ENCODE results near the gene ST3GAL3. TPM values are rescaled to one million over a fixed set of nuclear protein-coding genes. Genes with fewer than 3 reads are reported as not detected.

Gene ST3GAL3
- total and polyA plus RNA-seq, 2 experiments from 2014 or later = 6.2 to 6.3 TPM

DNA sequence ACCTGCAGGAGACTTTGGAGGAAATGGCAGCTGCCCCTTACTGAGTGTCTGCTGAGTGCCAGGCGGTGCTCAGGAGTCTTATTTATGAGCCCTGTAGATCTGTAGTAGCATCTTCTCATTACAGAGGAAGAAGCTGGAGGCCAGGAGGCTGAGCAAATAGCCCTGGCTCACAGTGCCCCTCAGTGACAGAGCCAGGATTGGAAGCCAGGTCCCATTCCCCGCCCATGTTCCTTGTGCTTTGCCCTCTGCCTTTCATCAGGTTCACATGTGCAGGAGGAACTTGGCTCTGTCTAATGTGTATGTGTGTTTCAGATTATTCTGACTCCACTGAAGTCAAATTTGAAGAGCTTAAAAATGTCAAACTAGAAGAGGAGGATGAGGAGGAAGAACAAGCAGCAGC, 36.1 kb upstream of the ST3GAL3 start:
- Histone ChIP-seq H3K4me2 (no peak overlapping the region), H3K27ac (no peak overlapping the region), H3K27me3 (no peaks in the 10 kb centered on the region), H4K20me1 (ENCODE audit: insufficient read depth, poor library complexity, severe bottlenecking) (peaks cover 13% of the 10 kb centered on the region), H3K9me3 (ENCODE audit: low read depth) (no peaks in the 10 kb centered on the region), H3K4me3 (no peak overlapping the region), H2AFZ (no peak overlapping the region), H3K36me3 (replicated peaks; ENCODE audit: insufficient read depth, low read depth) (peaks cover 2% of the 10 kb centered on the region), H3K79me2 (peaks cover 13% of the 10 kb centered on the region), H3K4me1 (ENCODE audit: insufficient read depth) (no peaks in the 10 kb centered on the region), H3K9me2 (replicated peaks; ENCODE audit: insufficient read depth) (no peaks in the 10 kb centered on the region)
- WGBS (ENCODE audit: low lambda C conversion rate, missing lambda C conversion rate) = 91% methylated on average over 2 of the region's 2 CpGs
- TF ChIP-seq, protein P1, sequence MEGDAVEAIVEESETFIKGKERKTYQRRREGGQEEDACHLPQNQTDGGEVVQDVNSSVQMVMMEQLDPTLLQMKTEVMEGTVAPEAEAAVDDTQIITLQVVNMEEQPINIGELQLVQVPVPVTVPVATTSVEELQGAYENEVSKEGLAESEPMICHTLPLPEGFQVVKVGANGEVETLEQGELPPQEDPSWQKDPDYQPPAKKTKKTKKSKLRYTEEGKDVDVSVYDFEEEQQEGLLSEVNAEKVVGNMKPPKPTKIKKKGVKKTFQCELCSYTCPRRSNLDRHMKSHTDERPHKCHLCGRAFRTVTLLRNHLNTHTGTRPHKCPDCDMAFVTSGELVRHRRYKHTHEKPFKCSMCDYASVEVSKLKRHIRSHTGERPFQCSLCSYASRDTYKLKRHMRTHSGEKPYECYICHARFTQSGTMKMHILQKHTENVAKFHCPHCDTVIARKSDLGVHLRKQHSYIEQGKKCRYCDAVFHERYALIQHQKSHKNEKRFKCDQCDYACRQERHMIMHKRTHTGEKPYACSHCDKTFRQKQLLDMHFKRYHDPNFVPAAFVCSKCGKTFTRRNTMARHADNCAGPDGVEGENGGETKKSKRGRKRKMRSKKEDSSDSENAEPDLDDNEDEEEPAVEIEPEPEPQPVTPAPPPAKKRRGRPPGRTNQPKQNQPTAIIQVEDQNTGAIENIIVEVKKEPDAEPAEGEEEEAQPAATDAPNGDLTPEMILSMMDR (IDR thresholded peaks at IDR 0.05; ENCODE audit: poor library complexity) = no peak
- TF ChIP-seq EZH2phosphoT487 (IDR thresholded peaks at IDR 0.05; ENCODE audit: low read depth, severe bottlenecking, unreplicated experiment) (no peak), EZH2 (IDR thresholded peaks at IDR 0.05; ENCODE audit: borderline replicate concordance) (no peak)
- no peak for DNase-seq (ENCODE audit: low spot score)

DNA sequence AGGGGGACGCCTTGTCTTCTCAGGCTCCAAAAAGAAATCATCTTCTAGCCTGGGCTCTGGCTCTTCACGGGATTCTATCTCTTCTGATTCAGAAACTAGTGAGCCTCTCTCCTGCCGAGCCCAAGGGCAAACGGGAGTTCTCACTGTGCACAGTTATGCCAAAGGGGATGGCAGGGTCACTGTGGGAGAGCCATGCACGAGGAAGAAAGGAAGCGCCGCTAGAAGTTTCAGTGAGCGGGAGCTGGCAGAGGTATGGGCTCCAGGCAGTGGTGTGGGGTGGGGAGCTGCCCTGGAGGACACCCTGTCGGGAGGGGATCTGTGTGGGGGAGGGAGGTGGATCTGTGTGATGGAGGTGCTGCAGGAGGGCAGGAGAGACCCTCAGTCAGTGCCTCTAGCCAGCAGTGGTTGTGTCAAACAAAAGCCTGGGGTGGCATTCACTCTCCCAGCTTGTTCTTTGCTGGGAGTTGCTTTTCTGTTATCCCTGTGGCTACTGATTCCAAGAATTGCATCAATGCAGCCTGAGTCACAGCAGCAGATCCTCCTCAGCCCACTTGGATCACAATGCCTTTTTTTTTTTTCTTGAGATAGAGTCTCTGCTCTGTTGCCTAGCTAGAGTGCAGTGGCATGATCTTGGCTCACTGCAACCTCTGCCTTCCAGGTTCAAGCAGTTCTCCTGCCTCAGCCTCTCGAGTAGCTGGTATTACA, 35.6 kb upstream of the ST3GAL3 start:
- Histone ChIP-seq H3K9me3 (ENCODE audit: low read depth) (no peaks in the 10 kb centered on the region), H3K4me1 (ENCODE audit: insufficient read depth) (no peaks in the 10 kb centered on the region), H3K36me3 (replicated peaks; ENCODE audit: insufficient read depth, low read depth) (peaks cover 2% of the 10 kb centered on the region), H3K79me2 (peaks cover 13% of the 10 kb centered on the region), H3K9me2 (replicated peaks; ENCODE audit: insufficient read depth) (no peaks in the 10 kb centered on the region), H3K27ac (no peak overlapping the region), H3K4me2 (no peak overlapping the region), H3K4me3 (no peak overlapping the region), H2AFZ (no peak overlapping the region), H4K20me1 (ENCODE audit: insufficient read depth, poor library complexity, severe bottlenecking) (peaks cover 13% of the 10 kb centered on the region), H3K27me3 (no peaks in the 10 kb centered on the region)
- 98% methylated on average over 10 of the region's 10 CpGs for WGBS (ENCODE audit: low lambda C conversion rate, missing lambda C conversion rate)
- DNase-seq (ENCODE audit: low spot score) = no peak
- TF ChIP-seq EZH2 (IDR thresholded peaks at IDR 0.05; ENCODE audit: borderline replicate concordance) = no peak
- TF ChIP-seq, protein P1 (IDR thresholded peaks at IDR 0.05; ENCODE audit: poor library complexity) = no peak
- TF ChIP-seq EZH2phosphoT487 (IDR thresholded peaks at IDR 0.05; ENCODE audit: low read depth, severe bottlenecking, unreplicated experiment) = no peak

DNA sequence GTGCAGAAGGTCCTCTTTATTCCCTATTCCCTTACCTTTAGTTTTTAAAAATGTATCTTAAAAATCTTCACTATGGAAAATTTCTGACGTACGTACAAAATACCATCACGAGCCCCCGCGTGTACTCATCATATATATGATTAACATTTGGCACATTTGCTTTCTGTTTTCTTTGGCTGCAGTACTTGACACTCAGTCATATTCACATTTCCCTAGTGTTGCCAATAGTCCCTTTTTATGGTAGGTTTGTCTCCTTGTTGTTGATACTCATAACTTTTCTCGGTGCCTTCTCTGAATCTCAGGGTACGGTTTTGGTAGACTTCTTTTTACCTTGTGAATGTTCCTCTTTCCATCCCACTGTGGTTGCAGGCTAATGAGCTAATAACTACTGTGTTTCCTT, 34.1 kb upstream of the ST3GAL3 start:
- peaks cover 20% of the 10 kb centered on the region for H4K20me1 ChIP-seq (ENCODE audit: insufficient read depth, poor library complexity, severe bottlenecking)
- no peak overlapping the region for H2AFZ ChIP-seq
- H3K79me2 ChIP-seq = peaks cover 15% of the 10 kb centered on the region
- no peak overlapping the region for H3K4me2 ChIP-seq
- no peaks in the 10 kb centered on the region for H3K4me1 ChIP-seq (ENCODE audit: insufficient read depth)
- no peak overlapping the region for H3K4me3 ChIP-seq
- WGBS (ENCODE audit: low lambda C conversion rate, missing lambda C conversion rate) = 98% methylated on average over 7 of the region's 7 CpGs
- TF ChIP-seq, protein P1 (IDR thresholded peaks at IDR 0.05; ENCODE audit: poor library complexity) = no peak
- TF ChIP-seq EZH2phosphoT487 (IDR thresholded peaks at IDR 0.05; ENCODE audit: low read depth, severe bottlenecking, unreplicated experiment) (no peak), EZH2 (IDR thresholded peaks at IDR 0.05; ENCODE audit: borderline replicate concordance) (no peak)
- no peaks in the 10 kb centered on the region for H3K9me3 ChIP-seq (ENCODE audit: low read depth)
- H3K9me2 ChIP-seq (replicated peaks; ENCODE audit: insufficient read depth) = no peaks in the 10 kb centered on the region
- no peaks in the 10 kb centered on the region for H3K27me3 ChIP-seq
- H3K27ac ChIP-seq = no peak overlapping the region
- H3K36me3 ChIP-seq (replicated peaks; ENCODE audit: insufficient read depth, low read depth) = peaks cover 2% of the 10 kb centered on the region
- DNase-seq (ENCODE audit: low spot score) = no peak

All from hepatocyte (in vitro differentiated cells).